Smooth muscle cell of the coronary artery (primary cell): Measurements from ENCODE around the gene PCLO. TPM values are rescaled to one million over a fixed set of nuclear protein-coding genes. Genes with fewer than 3 reads are reported as not detected.

Experiments
- total RNA-seq: library from RNA; depleted of rRNA; stranded (reverse); fragments of >200 nt; gene quantifications from 2 replicates; pipeline ENCODE4 v1.2.3, GENCODE V29; 2014; ENCODE audit warnings: low replicate concordance

PCLO gene
- total RNA-seq = under 0.01 TPM in 1 of 2 replicates, not detected in the other

DNA sequence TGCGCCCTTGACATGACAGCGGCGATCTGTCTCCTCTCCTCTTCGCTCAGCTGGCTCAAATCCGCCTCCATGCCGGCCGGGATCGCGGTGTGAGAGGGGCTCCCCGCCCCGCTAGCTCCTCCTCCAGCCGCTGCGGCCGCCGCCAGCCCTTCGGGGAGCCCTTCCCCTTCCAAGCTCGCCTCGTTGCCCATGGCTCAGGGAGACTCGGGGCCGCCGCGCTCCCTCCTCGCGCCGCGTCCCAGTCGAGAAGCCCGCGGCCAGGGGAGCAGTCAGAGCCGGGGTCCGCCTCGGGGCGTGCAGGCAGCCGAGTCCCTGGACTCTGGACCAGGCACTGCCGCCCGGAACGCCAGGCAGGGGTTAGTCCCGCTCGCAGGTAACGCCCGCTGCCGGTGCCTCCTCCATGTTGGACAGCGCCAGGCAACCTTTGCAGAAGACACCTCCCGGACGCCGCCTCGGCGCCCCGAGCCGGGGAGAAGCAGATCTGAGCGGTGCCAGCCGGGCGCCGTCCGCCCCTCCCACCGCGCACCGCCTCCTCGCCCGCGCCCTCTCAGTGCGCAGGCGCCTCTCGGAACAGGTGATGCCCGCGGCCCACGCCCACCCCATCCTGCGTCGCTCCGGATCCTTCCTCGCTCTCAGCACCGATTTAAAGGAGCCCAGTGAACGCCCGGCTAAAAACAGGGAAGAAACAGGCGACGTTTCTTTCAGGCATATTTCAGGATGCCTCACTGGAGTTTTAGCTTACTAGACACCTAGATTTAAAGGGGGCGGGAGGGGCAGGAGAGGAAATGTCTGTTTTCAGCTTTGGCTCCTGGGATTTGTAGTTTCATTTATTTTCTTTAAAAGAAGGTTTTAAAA lies at the start of gene PCLO:
PCLO (minus strand) TSS at position 483 of the 855 bp plus-strand sequence; CDS start at position 191, 292 bp downstream.

